VCaP (cell line): ENCODE results near the gene REG3G.
A peak's percentile ranks its signal among the peaks of the same experiment; 100 is the strongest.
"Not testable (repeated sequence)": the region's sequence is repeated elsewhere in the genome, so short reads cannot be mapped to it uniquely, and the experiment has no call there.

Experiments
- H3K27ac ChIP-seq: fragments of 450-650 bp; 2 replicates; pipeline ENCODE4 v1.5.1; 2017
- CTCF ChIP-seq: fragments of 450-650 bp; conservative IDR thresholded peaks from 2 replicates; pipeline ENCODE4 v1.5.1; 2017; ENCODE audit warnings: mild to moderate bottlenecking, moderate library complexity

REG3G gene

GRCh38 chr2:79016342-79016741 lies 9.2 kb upstream of the REG3G start:
- no peak overlapping the region for H3K27ac ChIP-seq
- TF ChIP-seq CTCF, result no peak

GRCh38 chr2:79026061-79026460 lies 559 bp downstream of the REG3G start:
- no peak overlapping the region for H3K27ac ChIP-seq
- TF ChIP-seq CTCF, result no peak

- no peak overlapping the region for H3K27ac ChIP-seq
- no peak for TF ChIP-seq CTCF
Observed at GRCh38 chr2:79039944-79040343, 14.4 kb downstream of the REG3G start.

- TF ChIP-seq CTCF, result peak; percentile 87
- H3K27ac ChIP-seq, result no peak overlapping the region
Observed at GRCh38 chr2:79041032-79041448, 15.5 kb downstream of the REG3G start.

GRCh38 chr2:79053486-79053885 lies 28.0 kb downstream of the REG3G start:
- H3K27ac ChIP-seq, result not testable (repeated sequence)

- not testable (repeated sequence) for H3K27ac ChIP-seq
Observed at GRCh38 chr2:79054769-79055168, 29.3 kb downstream of the REG3G start.

- TF ChIP-seq CTCF, result no peak
- H3K27ac ChIP-seq, result no peak overlapping the region
Observed at GRCh38 chr2:79065201-79065600, 39.7 kb downstream of the REG3G start.

- no peak overlapping the region for H3K27ac ChIP-seq
- no peak for TF ChIP-seq CTCF
Observed at GRCh38 chr2:79071078-79071477, 45.6 kb downstream of the REG3G start.
